ENCODE measurements around the gene SEC14L1. TPM values are rescaled to one million over a fixed set of nuclear protein-coding genes. Genes with fewer than 3 reads are reported as not detected.

Gene SEC14L1
- total RNA-seq, 1 experiment from 2014 or later, result 50.6 TPM

DNA sequence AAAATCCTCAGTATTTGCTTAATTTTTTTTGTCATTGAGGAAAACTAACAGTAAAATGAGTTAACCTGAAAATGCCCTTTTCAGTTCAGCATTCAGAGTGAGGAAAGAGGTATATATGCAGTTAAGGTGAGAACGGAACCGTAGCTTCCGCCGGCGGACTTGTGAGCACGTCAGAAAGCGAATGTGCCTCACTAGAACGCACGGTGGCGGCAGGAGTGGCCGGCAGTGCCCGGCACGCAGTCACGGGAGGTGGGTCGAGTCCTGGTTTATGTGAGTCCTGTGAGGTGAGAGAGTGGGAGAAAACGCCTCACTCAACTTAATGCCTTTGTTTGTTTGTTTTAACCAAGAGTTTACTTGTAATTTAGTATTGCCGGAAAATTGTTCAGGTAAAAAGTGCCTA lies 6.1 kb downstream of the SEC14L1 start:
- intact Hi-C loops (cut with micrococcal nuclease; ENCODE audit: unreplicated experiment), result loop anchor here (10.0 kb wide), 1 partner anchor 52 kb away; no protein-coding TSS in a partner anchor
- CTCF ChIA-PET, result interaction anchor here (1.1 kb wide), 1 partner anchor 57 kb away, joined by 5 read pairs; no protein-coding TSS in a partner anchor

DNA sequence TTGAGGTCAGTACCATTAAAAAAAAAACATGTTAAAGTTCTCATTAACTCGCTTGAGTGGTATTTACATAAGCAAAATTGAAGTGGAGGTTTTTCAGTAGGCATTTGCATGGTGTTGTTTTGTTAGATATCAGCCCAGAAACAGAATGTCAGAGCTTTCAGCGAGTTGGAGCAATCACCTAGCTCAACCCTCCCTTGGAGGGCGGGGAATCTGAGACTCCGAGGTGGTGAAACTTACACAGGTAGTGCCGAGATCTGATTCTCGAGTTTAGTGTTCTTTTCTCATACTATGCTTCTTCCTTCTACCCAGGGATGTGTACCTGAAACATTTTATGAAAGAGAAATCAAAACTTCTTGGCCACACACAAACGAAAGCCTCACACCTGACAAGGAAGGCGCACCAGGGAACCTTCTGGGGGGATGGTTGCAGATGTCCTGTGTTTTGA lies 6.6 kb downstream of the SEC14L1 start:
- Mint-ChIP-seq H3K4me1 (ENCODE audit: low read depth, unreplicated experiment) (peaks cover 35% of the 10 kb centered on the region), H3K27me3 (ENCODE audit: unreplicated experiment) (no peaks in the 10 kb centered on the region), H3K9me3 (ENCODE audit: low read depth, unreplicated experiment) (no peaks in the 10 kb centered on the region), H3K36me3 (ENCODE audit: insufficient read depth, unreplicated experiment) (peaks cover 29% of the 10 kb centered on the region), H3K27ac (ENCODE audit: unreplicated experiment) (no peak overlapping the region), H3K4me3 (ENCODE audit: low read depth, unreplicated experiment) (no peak overlapping the region)
- no peak for DNase-seq
- TF ChIP-seq, protein P1, sequence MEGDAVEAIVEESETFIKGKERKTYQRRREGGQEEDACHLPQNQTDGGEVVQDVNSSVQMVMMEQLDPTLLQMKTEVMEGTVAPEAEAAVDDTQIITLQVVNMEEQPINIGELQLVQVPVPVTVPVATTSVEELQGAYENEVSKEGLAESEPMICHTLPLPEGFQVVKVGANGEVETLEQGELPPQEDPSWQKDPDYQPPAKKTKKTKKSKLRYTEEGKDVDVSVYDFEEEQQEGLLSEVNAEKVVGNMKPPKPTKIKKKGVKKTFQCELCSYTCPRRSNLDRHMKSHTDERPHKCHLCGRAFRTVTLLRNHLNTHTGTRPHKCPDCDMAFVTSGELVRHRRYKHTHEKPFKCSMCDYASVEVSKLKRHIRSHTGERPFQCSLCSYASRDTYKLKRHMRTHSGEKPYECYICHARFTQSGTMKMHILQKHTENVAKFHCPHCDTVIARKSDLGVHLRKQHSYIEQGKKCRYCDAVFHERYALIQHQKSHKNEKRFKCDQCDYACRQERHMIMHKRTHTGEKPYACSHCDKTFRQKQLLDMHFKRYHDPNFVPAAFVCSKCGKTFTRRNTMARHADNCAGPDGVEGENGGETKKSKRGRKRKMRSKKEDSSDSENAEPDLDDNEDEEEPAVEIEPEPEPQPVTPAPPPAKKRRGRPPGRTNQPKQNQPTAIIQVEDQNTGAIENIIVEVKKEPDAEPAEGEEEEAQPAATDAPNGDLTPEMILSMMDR (IDR thresholded peaks at IDR 0.05; ENCODE audit: unreplicated experiment), result no peak
- CTCF ChIA-PET, result no interaction called here
- intact Hi-C loops (cut with micrococcal nuclease; ENCODE audit: unreplicated experiment), result loop anchor here (10.0 kb wide), 1 partner anchor 53 kb away; no protein-coding TSS in a partner anchor
- BruUV-seq (replicated peaks), result no TSS peak

More for the DNA sequence above, 6.1 kb downstream of the SEC14L1 start:
- no peaks in the 10 kb centered on the region for H3K27me3 Mint-ChIP-seq (ENCODE audit: unreplicated experiment)
- H3K36me3 Mint-ChIP-seq (ENCODE audit: insufficient read depth, unreplicated experiment), result peaks cover 30% of the 10 kb centered on the region
- no peak for DNase-seq
- TF ChIP-seq, protein P1 (IDR thresholded peaks at IDR 0.05; ENCODE audit: unreplicated experiment), result no peak
- peaks cover 40% of the 10 kb centered on the region for H3K4me1 Mint-ChIP-seq (ENCODE audit: low read depth, unreplicated experiment)
- H3K4me3 Mint-ChIP-seq (ENCODE audit: low read depth, unreplicated experiment), result no peak overlapping the region
- no TSS peak for BruUV-seq (replicated peaks)
- no peaks in the 10 kb centered on the region for H3K9me3 Mint-ChIP-seq (ENCODE audit: low read depth, unreplicated experiment)
- no peak overlapping the region for H3K27ac Mint-ChIP-seq (ENCODE audit: unreplicated experiment)

DNA sequence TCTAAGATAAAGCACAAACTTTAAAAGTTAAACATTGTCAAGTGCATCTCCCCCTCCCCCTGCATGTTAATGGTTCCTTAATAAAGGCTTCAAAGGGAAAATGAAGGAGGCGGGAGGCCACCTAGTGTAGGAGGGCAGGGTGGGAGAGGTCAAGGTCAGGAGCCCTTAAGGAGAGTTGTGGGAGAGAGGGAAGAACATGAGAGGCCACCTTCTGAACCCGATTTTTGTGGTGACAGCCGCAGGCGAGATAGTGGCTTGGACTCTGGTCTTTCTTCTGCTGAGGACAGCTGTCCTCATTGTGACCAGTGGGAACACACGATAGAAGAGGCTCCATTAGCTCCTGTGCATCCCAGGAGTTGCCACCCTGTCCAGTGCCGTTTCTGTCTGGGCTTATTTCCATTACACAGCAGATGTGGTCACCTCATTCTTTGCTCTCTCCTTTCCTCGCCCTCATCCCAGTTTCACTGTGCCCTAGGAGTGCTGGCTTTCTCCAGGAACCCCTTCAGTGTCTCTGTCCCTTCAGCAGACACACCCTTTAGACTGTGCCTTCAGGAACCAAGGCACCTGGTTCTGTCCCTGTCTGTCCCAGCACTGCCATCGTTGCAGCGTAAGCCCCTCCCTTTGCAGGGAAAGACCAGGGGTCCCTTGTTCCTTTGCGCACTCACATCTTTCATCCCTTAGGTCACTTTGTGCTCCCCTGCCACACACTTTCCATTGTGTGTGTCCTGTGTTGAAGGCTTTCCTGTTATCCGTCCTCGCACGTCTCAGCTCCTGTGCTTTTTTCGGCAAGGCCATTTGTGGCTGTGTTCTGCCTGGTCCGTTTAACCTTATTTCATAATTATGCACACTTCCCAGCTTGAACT lies 7.5 kb downstream of the SEC14L1 start:
- TF ChIP-seq, protein P1 (IDR thresholded peaks at IDR 0.05; ENCODE audit: unreplicated experiment), result no peak
- H3K4me3 Mint-ChIP-seq (ENCODE audit: low read depth, unreplicated experiment), result no peak overlapping the region
- CTCF ChIA-PET, result no interaction called here
- no peak for DNase-seq
- peaks cover 28% of the 10 kb centered on the region for H3K4me1 Mint-ChIP-seq (ENCODE audit: low read depth, unreplicated experiment)
- H3K27me3 Mint-ChIP-seq (ENCODE audit: unreplicated experiment), result no peaks in the 10 kb centered on the region
- no TSS peak for BruUV-seq (replicated peaks)
- H3K36me3 Mint-ChIP-seq (ENCODE audit: insufficient read depth, unreplicated experiment), result peaks cover 26% of the 10 kb centered on the region
- no peaks in the 10 kb centered on the region for H3K9me3 Mint-ChIP-seq (ENCODE audit: low read depth, unreplicated experiment)
- intact Hi-C loops (cut with micrococcal nuclease; ENCODE audit: unreplicated experiment), result loop anchor here (10.0 kb wide), 1 partner anchor 54 kb away; no protein-coding TSS in a partner anchor
- no peak overlapping the region for H3K27ac Mint-ChIP-seq (ENCODE audit: unreplicated experiment)

DNA sequence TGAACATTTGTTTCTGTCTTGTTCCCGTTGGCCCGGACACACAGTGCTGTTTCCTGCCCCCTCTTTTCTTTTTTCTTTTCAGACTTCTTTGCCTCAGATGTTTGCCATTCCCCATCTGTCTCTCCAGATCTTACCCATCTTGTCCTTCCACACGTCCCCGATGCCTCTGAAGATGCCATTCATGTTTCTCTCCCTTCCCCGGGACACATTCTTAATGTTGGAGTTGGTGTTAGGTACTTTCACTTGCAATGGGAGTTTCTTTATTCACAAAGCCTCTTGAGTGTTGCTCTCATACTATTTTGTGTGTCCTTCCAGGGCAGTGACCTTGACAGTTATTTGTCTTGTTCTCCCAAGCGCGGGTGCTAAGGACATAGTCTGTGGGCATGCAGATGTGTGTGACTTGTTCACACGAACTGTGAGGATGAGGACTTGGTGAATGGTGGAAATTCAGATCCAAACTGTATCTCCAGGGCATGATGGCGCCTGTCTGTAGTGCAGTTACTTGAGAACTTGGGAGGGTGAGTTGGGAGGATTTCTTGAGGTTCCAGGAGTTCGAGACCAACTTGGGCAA lies 8.3 kb downstream of the SEC14L1 start:
- intact Hi-C loops (cut with micrococcal nuclease; ENCODE audit: unreplicated experiment), result loop anchor here (10.0 kb wide), 1 partner anchor 54 kb away; no protein-coding TSS in a partner anchor
- no peak overlapping the region for H3K4me3 Mint-ChIP-seq (ENCODE audit: low read depth, unreplicated experiment)
- BruUV-seq (replicated peaks), result no TSS peak
- H3K36me3 Mint-ChIP-seq (ENCODE audit: insufficient read depth, unreplicated experiment), result peaks cover 19% of the 10 kb centered on the region
- H3K4me1 Mint-ChIP-seq (ENCODE audit: low read depth, unreplicated experiment), result peaks cover 28% of the 10 kb centered on the region
- CTCF ChIA-PET, result interaction anchor here (0.7 kb wide), 1 partner anchor 106 kb away, joined by 4 read pairs; no protein-coding TSS in a partner anchor
- no peak for DNase-seq
- no peaks in the 10 kb centered on the region for H3K27me3 Mint-ChIP-seq (ENCODE audit: unreplicated experiment)
- no peaks in the 10 kb centered on the region for H3K9me3 Mint-ChIP-seq (ENCODE audit: low read depth, unreplicated experiment)
- H3K27ac Mint-ChIP-seq (ENCODE audit: unreplicated experiment), result no peak overlapping the region
- TF ChIP-seq, protein P1 (IDR thresholded peaks at IDR 0.05; ENCODE audit: unreplicated experiment), result no peak
